Measurements from ENCODE around the gene KRTCAP2. TPM values are rescaled to one million over a fixed set of nuclear protein-coding genes. Genes with fewer than 3 reads are reported as not detected.

KRTCAP2 gene
- total RNA-seq, 1 donor from 2014 or later, result 146 TPM

DNA sequence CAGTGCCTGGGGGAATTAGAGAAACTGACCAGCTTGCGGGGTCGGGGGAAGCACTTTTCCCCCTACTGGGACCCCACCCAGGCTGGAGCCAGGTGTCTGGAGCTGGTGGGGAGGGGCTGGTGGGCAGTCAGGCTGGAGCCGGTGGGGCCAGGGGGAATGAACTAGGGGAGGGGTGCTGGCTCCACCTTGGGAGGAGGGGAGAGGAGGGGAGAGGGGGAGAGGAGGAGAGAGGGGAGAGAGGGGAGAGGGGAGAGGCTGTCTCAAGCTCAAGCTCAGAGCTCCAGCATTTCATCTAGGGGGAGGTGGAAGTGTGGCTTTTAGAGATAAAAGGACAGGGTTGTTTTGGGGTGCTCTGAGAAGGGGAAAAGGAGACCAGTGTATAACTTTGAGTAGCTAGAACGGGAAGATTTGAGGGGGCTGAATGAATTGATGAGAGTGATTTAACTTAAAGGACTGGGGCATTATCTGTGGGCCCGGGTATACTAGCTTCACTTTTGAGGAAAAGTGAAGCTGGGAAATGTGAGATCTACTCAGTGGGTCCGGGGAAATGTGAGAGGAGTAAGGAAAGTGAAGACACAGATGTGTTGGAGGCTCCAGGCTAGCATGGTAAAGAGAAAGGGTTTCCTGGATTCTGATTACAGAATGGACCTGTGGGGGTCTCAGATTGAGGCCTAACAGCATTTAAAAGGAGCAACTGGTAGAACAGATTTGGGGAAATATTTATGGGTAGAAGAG, 42.7 kb downstream of the KRTCAP2 start:
- DNase-seq (ENCODE audit: low spot score in 2 of 2), result no peak
- Histone ChIP-seq H3K4me1 (peaks cover 20 to 37% of the 10 kb centered on the region in 2 donors), H3K9me3 (no peaks in the 10 kb centered on the region), H3K4me3 (peak overlapping the region in 1 of 2 donors; percentile 70), H3K36me3 (peaks cover 0 to 4% of the 10 kb centered on the region in 2 donors), H3K27me3 (peaks cover 9% of the 10 kb centered on the region), H3K27ac (peak overlapping the region in 1 of 2 donors; percentile 15)
- intact Hi-C loops (cut with DNase I), result no loop called here
- TF ChIP-seq, protein P1, sequence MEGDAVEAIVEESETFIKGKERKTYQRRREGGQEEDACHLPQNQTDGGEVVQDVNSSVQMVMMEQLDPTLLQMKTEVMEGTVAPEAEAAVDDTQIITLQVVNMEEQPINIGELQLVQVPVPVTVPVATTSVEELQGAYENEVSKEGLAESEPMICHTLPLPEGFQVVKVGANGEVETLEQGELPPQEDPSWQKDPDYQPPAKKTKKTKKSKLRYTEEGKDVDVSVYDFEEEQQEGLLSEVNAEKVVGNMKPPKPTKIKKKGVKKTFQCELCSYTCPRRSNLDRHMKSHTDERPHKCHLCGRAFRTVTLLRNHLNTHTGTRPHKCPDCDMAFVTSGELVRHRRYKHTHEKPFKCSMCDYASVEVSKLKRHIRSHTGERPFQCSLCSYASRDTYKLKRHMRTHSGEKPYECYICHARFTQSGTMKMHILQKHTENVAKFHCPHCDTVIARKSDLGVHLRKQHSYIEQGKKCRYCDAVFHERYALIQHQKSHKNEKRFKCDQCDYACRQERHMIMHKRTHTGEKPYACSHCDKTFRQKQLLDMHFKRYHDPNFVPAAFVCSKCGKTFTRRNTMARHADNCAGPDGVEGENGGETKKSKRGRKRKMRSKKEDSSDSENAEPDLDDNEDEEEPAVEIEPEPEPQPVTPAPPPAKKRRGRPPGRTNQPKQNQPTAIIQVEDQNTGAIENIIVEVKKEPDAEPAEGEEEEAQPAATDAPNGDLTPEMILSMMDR (IDR thresholded peaks at IDR 0.05), result no peak

DNA sequence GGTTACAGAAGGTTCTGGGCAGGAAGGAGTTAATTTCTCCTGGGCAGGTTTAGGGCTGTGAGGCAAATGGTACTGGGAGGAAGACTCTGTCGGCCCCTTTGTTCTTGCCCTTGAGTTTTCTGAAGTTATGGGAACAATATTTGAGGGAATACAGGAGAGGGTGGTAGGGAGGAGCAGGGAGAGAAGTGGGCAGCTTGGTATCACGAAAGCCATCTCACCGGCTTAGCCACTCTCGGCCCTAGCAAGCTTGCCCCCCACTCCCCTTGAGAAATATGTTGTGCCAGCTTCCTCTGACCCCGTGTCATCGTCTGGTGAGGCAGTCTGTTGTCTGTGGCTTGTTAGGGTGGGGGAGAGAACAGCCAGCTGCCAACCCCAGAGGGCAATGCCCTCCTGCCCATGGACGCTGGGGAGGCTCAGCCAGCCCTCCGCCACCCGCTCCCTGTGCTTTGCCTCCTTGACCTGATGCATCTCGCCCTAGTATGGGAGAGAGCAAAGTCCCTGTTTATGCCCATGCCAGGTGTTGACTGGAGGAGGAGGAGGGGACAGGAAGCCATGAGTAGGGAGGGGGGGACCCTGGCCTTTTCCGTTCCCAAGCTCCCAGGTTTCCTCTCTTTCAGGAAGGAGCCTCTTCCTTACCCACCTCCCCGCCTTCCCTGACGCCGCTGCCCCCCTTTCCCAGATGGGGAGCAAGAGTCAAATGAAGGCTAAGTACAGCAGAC, 44.2 kb downstream of the KRTCAP2 start:
- Histone ChIP-seq H3K4me1 (peaks cover 20 to 30% of the 10 kb centered on the region in 2 donors), H3K27ac (no peak overlapping the region)
- intact Hi-C loops (cut with DNase I), result loop anchor here (5.0 kb wide), 1 partner anchor 43 kb away; the partner anchor contains the start of genes KRTCAP2 and TRIM46

DNA sequence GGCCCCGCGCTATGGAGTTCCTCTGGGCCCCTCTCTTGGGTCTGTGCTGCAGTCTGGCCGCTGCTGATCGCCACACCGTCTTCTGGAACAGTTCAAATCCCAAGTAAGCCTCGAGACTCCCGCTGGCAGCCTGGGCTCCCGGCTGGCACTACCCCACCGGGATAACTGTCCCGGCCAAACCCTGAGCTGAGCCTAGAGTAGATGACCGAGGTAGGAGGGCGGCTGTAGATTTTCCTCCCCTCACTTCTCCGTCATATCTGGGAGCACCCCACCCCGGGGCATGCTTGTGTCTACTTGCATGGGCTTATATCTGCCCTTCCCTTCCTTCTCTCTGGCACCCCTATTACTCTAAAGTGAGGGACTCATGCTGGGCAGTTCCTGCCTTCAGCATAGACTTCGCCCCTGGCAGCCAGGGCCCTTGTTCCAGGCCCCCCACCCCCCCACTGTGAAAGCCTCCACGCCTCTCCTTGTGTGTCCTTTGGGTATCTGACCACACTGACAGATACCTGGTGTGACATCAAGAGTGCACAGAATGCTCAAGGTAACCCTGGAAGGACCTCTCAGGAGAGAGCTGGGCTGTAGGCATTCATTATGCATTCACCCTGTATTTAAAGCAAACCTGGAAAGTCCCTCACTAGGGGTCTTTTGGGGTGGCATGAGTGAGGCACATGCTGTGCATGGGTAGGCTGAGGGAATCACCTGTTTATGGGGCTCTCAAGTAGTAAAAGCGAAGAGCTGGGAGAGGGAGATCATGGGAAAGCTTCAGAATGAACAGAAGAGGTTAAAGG, 44.9 kb downstream of the KRTCAP2 start:
- peak overlapping the region; percentile 63 to 70 for H3K4me3 ChIP-seq
- H3K36me3 ChIP-seq, result peaks cover 0 to 4% of the 10 kb centered on the region in 2 donors
- no peaks in the 10 kb centered on the region for H3K9me3 ChIP-seq
- no peak for DNase-seq (ENCODE audit: low spot score in 2 of 2)
- intact Hi-C loops (cut with DNase I), result loop anchor here (1.0 to 5.0 kb wide), 3 partner anchors 7 to 44 kb away; partner anchors contain the start of genes KRTCAP2, SLC50A1 and TRIM46
- H3K27me3 ChIP-seq, result peaks cover 9% of the 10 kb centered on the region
- TF ChIP-seq, protein P1 (IDR thresholded peaks at IDR 0.05), result no peak
- H3K4me1 ChIP-seq, result peaks cover 20 to 30% of the 10 kb centered on the region in 2 donors
- no peak overlapping the region for H3K27ac ChIP-seq

More for the DNA sequence above, 44.2 kb downstream of the KRTCAP2 start:
- Histone ChIP-seq H3K36me3 (peaks cover 0 to 4% of the 10 kb centered on the region in 2 donors), H3K4me3 (peak overlapping the region; percentile 63 to 70), H3K27me3 (peaks cover 9% of the 10 kb centered on the region), H3K9me3 (no peaks in the 10 kb centered on the region)
- DNase-seq (ENCODE audit: low spot score in 2 of 2), result no peak
- TF ChIP-seq, protein P1 (IDR thresholded peaks at IDR 0.05), result no peak

DNA sequence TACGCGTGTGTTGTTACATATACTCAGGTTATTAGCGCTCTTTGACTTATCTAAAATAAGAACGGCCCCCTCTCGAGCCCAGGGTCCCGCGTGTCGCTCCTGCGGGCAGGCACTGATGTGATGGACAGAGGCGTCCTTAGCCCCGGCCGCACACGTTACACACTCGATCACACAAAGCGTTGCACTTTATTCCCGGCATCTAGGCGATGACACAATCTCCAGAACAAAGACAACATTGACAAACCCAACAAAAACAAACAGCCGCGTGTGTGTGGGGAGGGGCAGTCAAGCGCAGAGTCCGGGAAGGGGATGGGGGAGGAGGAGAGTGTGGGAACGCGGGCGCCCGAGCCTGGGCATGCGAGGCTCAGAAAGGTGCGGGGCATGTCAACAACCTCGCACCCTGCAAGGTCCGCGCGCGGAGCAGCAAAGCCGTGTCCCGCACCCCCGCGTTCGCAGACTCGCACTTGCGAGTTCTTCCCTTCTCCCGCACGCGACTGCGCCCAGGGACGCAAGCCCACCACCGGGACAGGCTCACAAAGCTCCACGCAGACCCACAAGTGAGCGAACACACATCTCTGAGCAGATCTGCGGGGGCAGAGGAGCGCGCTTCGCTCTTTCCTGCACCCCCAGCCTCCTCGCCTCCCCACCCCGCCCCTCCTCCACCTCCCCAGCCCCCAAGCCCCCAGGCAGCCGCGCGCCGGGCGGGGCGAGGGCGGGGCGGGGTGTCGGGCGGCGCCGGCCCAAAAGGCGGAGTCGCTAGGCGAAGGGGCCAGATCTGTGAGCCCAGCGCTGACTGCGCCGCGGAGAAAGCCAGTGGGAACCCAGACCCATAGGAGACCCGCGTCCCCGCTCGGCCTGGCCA, 45.8 kb downstream of the KRTCAP2 start, which contains the start of gene EFNA1:
EFNA1 (plus strand) TSS at position 772 of the 862 bp plus-strand sequence. CDS start 102 bp downstream, outside the sequence.
- DNase-seq (ENCODE audit: low spot score in 2 of 2), result peak in 1 of 2 donors; percentile 78
- Histone ChIP-seq H3K4me1 (peaks cover 20 to 30% of the 10 kb centered on the region in 2 donors), H3K36me3 (peaks cover 0 to 4% of the 10 kb centered on the region in 2 donors), H3K27ac (no peak within 1 kb of the TSS), H3K4me3 (peak within 1 kb of the TSS; percentile 63 to 70), H3K9me3 (no peaks in the 10 kb centered on the region), H3K27me3 (peaks cover 9% of the 10 kb centered on the region)
- TF ChIP-seq, protein P1 (IDR thresholded peaks at IDR 0.05), result no peak
- intact Hi-C loops (cut with DNase I), result loop anchor here (1.0 to 5.0 kb wide), 3 partner anchors 8 to 45 kb away; partner anchors contain the start of genes KRTCAP2, SLC50A1 and TRIM46
